ENCODE results near the gene GRK5.

The GRK5 gene

DNA sequence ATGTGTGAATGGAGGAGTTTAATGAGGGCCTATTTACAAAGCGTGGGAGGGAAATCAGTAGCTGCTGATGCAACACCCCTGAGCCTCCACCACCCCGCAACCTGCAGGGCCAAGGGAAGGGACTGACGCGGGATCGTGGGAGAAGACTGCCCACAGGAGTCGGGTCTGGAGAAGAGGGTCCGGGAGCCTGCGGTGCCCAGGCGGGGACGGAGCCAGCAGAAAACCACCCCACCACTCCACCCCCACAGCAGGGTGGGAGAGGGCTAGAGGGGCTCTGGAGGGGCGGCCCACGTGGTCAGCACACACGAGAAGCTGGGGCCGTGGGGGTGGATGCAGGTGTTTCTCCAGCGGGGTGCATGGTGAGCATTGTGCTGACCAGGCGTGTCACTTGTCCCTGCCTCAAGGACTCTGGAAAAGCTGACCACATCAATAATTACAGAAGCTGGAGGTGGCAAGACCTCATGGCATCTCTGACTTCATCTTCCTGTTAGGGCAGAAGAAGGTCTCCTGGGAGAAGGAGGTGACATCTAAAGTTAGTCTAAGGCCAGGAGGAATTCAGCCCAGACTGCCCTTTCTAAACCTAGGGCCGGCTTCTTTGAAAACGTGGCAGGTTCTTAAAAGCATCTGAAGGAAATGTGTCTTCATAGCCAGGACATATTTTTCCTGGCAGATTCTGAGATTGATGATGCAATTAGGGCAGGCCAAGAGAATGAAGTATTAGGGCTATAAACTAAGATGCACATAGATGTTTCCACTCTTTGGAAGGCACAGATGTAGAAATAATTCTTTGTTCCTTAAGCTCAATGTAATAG lies 184.3 kb downstream of the GRK5 start:
- no peak for DNase-seq

DNA sequence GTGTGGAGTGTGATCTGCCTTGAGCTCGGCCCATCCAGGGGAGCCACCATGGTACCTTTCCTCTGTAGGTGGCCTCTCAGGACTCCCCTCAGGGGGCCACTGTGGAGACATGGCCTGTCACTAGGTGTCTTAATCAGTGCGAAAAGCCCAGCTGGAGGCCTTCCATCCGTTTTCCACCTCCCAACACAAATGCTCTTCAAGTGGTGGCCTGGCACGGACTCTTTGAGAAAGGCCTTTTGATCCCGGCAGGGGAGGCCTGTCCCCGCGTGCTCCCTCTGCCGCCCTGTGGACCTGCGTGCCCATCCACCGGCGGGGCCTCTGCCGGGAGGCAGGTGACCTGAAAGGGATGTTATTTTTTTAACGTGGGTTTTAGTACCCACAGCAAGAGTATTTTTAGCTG lies 185.6 kb downstream of the GRK5 start:
- DNase-seq = no peak

DNA sequence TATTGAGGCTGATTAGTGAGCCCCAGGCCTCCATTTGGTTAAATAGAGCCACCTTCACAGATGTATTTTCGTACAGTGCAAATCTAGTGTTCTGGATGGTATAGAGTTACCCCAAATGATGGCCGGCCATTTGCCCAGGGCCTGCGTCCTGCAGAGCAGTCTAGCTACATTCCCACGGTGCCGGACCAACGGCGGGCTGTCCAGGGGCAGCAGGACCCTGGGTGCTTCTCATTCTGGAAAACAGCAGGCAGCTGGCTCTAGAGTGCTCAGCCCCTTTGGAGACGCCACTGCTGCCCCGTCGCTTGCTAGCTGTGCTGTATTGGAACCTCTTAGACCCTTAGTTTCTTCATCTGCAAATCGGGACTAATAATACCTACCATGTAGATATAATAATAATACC lies 186.1 kb downstream of the GRK5 start:
- no peak for DNase-seq

DNA sequence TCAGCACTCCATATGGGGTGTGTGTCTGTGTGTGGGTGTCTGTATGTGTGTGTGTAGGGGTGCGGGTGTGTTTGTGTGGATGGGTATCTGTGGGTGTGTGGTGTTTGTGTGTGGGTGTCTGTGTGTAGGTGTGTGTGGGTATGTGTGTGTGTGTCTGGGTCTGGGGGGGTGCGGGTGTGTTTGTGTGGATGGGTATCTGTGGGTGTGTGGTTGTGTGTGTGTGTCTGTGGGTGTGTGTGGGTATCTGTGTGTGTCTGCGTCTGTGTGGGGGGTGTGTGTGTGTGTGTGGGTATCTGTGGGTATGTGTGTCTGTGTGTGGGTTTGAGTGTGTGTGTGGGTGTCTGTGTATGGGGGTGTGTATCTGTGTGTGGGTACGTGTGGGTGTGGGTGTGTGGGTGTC lies 186.5 kb downstream of the GRK5 start:
- no peak for DNase-seq

DNA sequence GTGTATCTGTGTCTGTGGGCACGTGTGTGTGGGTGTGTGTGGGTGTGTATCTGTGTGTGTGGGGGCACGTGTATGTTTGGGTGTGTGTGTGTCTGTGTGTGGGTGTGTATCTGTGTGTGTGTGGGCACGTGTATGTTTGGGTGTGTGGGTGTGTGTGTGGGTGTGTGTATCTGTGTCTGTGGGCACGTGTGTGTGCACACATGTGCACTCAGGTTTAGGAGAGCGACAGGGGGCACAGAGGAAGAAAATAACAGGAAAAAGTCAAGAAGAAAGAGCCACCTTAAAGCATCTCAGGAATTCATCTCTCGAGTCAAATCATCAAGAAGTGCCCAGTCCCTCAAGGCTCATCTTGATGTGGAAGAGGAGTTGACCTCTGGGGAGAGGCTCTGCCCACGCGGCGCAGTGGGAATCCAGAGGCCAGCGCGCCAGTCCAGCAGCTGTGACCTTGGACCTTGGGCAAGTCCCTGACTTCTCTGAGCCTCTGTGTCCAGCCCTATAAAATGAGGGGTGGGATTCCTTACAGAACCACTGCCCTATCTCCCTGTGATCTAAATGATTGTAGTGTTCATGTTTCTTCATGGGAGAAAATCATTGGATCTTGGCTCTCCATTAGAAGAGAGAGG lies 187.4 kb downstream of the GRK5 start:
- DNase-seq = no peak

DNA sequence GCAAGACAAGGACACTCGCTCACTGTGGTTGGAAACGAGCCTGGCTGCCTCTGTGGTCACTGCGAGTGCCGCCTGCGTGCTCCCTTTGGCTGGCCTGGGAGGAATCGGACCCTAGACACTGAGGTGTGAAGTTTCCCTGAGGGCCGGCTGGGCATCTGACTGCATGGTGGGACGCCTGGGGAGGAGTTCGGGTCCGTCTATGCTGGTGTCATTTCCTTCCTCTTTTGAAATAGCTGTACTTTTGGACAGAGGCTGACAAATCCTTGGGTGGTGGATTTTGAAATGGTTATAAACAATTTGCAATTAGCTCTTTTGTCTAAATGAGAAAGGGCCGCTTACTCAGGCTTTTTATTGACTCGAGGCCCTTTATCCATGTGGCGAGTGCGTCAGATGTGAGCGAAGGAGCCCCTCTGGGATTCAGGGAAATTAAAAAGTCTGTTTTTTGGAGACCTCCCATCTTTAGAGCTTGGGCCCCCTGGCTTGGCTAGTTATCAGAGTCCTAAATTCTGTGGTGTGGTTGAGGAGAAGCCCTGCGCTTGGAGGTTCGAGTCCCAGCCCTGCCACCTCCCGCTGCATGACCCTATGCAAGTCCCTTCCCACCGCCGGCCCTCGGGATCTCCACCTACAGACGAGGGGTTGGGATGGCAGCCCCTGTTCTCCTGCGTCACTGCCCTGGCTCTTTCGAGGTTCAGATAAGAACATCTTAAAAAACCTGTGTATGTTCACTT lies 188.1 kb downstream of the GRK5 start:
- no peak for DNase-seq

DNA sequence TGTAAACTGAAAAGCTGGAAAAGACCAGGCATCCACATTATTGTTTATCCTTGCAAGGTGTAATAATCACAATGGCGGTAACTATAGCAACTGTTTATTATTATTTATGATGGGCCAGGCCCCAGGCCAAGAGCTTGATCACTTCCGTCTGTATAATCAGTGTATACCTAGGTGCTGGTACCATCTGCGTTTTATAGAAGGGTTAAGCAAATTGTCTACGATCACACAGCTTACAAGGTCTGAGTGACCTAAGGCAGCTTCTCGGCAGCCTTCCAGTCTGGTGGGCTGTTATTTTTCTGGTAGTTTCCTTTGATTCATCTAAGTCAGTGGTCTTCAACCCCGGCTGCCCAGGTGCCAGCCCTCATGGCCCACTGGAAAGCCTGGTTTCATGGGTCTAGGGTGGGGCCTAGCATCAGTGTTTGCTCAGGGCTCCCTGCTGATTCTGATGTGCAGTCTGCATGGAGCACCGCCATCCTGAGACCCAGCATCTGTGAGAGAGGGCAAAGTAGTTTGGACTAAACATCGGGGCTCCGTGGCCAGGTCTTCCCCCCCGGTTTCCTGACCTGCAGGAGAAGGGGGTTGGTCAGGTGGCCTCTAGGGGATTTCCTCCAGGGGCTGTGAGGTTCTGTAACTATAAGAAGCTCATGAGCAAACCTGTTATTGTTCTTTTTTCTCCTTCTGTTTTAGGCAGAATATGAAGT lies 188.8 kb downstream of the GRK5 start:
- DNase-seq = no peak

DNA sequence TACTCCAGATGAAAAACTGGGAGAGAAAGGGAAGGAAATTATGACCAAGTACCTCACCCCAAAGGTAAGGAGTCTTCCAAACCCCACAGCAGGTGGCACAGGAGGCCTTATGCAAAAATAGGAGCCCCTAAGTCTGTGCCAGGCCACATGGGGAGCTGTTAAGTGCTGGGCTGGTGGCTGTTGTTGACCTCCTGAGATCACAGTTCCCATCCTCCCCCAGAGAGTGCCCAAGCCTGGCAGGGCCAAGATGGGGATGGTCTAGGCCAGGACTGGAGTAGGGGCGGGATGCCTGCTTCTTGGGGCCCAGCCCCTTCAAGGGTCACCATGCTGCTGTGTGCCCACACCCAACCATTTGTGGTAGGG lies 189.3 kb downstream of the GRK5 start:
- DNase-seq = no peak

DNA sequence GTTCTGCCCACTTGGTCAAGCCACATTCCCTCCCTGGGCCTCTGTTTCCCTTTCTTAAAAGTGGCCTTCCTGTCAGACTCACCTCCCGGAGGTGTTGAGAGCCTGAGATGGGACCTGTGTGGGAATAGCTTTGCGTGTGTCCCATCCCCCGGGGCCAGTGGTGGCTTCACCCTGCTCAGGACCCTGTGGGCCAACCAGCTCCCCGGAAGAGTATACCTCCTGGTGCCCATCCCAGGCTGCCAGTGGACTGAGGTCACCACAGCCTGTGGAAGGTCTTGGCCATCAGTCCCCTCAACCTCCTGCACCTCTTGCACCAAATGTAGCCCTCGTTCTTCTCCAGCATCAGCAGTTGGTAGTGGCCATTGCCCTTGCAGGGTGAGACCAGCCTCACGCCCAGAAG lies 190.0 kb downstream of the GRK5 start:
- DNase-seq = no peak

DNA sequence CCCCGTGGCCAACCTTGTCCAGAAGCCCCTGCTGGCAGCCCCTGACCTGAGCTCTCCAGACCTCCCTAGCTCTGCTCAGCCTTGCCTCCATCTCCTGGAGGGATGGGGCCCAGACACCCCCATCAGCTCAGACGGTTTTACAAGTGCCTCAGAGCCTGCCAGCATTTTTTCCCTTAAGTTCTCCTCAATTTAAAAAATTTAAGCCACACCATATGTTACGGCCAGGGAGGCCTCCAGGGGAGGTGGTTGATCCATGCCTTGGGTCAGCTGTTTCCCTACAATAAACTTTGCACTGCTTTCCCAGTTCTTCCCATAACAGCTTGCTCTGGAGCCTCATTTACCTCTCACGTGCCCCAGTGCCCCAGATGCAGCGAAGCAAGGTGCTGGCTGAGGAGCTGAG lies 191.6 kb downstream of the GRK5 start:
- no peak for DNase-seq

DNA sequence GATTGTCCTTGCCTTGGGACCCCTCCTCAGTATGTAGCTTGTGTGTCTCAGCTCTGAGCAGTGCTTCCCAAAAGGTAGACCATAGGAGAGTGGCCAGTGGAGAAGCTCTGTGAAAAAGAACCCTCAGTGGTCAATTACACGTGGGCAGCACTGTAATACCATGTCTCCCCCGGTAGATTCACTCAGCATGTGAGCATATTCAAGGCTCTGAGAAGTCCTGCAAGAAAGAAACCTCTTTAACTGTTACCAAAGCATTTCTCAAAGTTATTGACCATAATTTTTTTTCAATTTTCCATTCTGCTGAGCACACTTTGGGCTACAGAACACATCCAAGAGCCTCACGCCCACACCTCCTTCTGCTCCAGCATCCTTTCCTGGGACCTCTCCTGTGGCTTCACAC lies 192.1 kb downstream of the GRK5 start:
- DNase-seq = no peak

DNA sequence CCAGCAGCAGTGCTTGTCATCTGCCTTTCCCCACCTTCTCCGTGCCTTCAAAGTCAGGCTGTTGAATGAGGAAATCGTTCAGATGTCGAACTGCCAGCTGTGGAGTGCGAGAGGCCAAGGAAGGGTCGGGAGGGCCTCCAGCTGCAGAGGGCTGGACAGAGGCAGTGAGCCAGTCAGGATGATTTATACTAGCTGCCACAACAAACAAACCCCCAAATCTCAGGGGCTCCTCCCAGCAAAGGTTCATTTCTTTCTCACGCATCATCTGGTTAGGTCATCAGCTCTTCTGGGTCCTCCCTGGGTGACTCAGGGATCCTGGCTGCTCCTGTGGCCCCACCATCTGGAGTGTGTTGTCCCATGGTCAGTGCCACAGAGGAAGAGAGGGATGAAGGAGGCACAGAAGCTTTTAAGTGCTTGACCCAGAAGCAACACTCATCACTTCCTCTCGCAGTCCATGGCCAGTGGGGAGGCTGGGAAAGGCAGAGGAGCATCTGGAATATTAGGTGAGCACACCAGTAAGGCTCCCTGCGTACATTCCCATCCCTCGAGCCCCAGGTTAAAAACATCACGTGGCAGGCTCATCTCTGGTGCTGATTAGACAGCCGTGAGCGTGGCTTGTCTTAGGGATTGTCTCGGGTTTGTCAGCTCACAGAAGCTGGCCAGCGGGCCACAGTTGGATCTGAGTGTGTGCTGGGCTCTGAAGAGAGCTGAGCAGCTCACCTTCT lies 194.5 kb downstream of the GRK5 start:
- no peak for DNase-seq

DNA sequence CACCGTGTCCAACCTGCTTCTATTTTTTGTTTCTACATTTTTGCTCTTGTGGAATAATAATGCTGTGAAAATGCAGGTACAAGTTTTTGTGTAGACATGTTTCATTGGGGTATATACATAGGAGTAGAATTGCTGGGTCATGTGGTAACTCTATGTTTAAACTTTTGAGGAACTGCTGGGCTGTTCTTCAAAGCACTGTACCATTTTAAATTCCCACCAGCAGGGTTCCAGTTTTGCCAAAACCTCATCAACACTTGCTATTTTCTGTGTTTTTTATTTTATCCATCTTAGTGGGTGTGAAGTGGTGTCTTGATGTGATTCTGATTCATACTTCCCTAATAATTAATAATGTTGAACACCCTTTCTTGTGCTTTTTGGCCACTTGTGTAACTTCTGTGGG lies 196.6 kb downstream of the GRK5 start:
- no peak for DNase-seq

DNA sequence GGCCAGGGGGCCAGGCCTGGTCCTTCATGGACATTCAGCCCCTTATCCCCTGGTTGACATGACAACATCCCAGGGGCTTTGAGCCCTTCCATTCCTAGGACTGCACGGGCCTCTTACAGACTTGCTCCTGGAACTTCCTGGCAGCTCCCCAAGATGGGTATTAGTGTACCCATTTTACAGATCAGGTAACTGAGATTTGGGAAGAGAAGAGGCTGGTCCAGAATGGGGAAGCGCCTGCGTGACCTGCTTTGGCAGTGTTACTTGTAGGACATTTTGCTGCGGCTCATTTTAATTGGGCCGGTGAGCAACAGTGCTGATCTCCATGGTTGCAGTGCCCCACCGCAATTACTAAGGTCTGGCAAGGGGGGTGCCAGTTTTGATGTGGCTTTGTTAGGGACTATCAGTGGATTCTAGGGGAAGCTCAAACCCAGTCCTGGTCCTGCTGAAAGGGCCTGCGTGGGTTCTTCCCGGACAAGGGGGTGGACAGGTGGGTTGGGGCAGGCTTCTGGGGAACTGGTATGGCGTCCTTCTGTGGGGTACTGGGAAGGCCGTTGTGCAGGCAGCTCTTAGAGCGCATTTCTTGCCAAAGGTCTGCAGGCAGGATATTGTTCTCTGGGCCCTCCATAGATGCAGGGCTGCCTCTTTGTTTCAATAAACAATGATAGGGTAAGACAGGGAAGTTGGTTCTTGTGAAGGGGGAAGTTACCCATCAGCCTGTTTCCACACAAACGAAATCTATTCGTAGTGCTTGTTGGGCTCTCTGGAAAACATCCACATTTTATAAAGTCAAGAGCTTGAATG lies 197.5 kb downstream of the GRK5 start:
- no peak for DNase-seq

DNA sequence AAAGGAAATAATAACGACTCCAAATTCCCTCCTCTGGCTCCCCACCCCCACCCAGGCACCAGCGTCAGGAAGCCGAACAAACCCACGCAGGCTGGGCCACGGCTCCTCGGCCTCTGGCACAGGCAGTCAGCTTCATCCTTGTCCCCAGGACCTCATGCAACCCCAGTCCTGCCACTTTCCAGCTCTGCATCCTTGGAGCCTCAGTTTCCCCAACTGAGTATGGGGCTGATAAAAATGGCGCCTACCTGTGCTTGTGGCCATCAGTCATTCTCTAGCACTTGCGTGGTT lies 198.1 kb downstream of the GRK5 start:
- DNase-seq = no peak

DNA sequence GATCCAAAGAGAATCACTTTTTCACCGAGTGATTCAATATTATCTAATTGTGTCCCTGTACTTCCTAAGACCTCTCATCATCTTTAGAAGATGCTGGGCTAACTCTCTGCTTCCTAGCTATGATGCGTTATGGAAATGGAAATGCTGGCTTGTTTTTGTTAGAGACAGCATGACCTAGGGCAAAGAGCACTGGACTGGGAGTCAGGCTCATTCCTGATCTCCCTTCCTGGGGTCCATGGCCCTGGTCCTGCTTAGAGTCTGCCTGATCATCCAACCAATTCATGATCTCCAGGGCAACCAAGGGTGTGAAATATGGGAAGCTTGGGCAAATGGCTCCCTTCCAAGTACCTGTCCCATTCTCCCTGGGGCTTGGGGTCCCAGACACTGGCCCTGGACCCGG lies 198.8 kb downstream of the GRK5 start:
- DNase-seq = no peak

DNA sequence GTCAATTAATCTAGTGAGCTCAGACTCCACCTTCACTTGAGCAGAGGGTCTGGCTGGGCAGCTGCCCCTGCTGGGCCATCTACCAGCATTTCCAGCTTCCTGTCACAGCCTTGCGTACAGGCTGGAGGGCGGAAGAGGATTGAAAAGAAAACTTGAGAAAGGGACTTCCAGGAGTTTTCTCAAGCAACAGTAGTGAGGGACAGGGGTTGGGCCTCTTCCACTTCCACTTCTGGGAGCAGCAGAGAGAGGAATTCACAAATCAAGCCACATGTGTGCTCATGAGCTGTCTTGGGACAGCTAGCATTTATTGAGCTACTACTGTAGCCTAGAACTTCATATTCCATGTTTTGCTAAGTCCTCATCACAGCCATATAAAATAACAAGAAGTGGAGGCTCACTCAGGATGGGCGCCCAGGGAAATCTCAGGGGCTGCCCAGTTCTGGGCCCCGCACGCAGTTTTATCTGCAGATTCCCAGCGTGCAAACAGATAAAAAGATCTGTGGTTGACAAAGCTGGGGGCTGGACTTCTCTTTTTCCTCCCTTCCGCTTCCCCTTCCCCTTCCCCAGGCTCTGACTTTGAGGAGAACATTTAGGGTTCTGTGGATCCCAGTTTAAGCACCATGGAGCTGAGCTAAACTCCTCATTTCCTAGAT lies 199.4 kb downstream of the GRK5 start:
- no peak for DNase-seq

DNA sequence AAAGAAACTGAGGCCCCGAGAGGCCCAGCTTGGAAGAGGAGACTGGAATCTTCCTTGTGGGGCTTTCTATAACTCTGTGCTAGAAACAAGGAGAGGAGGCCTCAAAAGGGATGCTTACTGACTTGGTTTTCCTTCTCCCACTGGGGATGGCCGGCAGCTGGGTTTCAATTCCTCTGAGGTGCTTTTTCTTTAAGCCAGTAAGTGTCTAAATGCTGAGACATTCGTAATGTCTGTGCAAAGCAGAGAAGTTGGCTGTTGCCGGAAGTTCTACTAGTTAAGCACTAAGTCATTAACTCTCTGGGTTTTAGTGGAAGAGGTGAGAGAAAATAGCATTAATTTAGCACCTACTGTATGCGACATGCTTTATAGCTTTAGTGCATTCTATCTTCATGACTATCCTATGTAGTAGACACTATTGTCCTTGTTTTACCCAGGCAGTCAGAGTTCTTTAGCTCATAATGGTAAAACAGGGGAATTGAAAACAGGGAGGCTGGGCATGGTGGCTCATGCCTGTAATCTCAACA lies 199.9 kb downstream of the GRK5 start:
- no peak for DNase-seq

DNA sequence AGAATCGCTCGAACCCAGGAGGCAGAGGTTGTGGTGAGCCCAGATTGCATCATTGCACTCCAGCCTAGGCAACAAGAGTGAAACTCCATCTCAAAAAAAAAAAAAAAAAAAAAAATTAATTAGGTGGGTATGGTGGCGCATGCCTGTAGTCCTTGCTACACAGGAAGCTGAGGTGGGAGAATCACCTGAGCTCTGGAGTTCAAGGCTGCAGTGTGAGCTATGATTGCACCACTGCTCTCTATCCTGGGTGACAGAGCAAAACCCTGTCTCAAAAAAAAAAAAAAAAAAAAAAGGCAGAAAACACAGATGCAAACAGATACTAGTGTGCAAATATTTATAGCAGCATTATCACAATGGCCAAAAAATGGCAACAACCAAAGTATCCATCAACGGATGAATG lies 200.7 kb downstream of the GRK5 start:
- DNase-seq = no peak

DNA sequence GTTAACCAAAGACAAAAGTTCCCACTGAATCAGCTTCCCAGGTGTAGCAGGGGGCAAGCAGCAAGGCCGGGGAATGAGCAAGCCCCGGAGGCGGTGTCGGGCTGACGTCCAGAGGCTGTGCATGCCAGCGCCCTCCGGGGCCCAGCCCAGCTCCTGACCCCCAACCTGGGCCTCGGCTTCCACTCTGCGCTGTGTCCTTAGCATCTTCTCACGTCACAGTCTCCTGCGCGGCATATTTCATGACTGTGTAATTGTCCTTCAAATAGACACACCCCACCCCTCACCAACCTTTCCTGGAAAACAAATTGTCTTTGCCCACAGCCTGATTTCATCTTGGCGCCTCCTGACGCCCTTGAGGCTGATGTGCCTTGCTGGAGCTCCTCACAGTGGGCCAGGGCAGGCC lies 201.6 kb downstream of the GRK5 start:
- no peak for DNase-seq

DNA sequence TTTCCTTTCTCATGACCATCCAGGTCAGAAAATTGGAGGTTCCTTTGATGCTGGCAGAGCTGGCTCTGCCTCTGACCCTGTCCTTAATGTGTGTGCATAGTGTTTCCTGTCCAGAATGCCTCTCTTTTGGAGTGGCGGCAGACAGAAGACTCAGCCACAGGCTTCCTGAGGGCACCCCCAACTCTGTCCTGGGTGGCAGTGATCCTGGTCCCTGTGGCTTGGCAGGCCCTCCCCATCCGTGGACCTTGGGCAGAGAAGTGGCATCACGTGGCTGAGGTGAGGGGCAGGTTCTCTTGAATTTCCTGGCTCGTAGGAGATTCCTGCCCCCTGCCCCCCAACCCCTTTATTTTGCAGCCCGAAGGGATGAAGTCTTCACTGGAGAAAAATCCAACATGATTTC lies 202.0 kb downstream of the GRK5 start:
- no peak for DNase-seq

DNA sequence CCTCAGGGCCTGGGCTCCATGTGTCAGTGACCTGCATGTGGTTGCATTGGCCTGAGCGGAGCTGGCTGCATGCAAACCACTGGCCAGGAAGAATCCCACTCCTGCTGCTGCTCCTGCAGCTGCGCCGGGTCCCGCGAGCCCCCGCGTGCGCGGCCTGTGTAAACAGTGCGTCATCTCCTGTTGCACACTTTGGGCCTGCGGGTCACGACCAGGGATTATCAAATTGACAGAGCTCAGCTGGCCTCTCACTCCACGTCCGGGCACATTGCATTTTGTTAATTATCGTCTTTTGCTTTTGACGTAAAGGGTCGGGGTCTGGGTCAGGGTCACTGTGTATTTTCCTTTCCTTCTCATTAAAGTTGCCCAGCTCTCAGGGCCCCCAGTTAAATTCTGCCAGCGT lies 202.5 kb downstream of the GRK5 start:
- no peak for DNase-seq
